ENCODE data around the gene SLCO4A1. TPM values are rescaled to one million over a fixed set of nuclear protein-coding genes. Genes with fewer than 3 reads are reported as not detected.

Gene SLCO4A1
- total and polyA plus RNA-seq, 2 of the 4 experiments (the other 2 are of a cell fraction) = 0.72 to 1.1 TPM

DNA sequence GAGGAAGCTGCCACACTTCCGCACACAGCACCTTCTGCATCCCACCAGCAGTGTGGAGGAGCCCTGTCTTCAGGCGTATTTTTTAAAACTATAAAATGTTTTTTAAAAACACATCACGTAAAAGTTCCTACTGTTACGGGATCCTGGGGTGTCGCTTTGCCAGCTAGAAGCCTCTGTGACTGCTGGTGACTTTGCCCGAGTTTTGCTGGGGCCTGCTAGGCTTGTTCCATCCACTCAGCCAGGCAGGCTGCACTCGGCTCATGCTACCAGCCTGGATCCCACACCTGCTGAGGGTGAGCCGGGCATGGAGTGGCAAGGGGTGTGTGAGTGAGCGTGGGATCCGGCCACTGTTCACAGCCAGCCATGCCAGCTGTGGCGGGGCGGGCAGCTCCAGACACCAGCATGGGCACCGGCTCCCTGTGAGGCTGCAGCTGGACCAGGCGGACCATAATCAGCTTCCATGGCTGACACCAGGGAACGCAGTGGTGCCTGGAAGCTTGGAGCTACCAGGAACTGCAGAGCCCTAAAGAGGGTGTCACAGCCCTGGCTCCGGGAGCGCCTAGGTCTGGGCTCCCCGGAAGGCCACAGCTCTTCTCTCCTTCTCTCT, 12.3 kb upstream of the SLCO4A1 start:
- H3K4ac ChIP-seq (ENCODE audit: low read depth, low read length) = no peak overlapping the region
- POLR2A ChIA-PET (ENCODE audit: unreplicated experiment) = no interaction called here
- no TSS peak for BruUV-seq (replicated peaks)
- no peak overlapping the region for H3K14ac ChIP-seq (replicated peaks; ENCODE audit: low read depth, low read length)
- TF ChIP-seq, protein P1, sequence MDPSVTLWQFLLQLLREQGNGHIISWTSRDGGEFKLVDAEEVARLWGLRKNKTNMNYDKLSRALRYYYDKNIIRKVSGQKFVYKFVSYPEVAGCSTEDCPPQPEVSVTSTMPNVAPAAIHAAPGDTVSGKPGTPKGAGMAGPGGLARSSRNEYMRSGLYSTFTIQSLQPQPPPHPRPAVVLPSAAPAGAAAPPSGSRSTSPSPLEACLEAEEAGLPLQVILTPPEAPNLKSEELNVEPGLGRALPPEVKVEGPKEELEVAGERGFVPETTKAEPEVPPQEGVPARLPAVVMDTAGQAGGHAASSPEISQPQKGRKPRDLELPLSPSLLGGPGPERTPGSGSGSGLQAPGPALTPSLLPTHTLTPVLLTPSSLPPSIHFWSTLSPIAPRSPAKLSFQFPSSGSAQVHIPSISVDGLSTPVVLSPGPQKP (IDR thresholded peaks at IDR 0.05; ENCODE audit: borderline replicate concordance, low read depth, low read length) = no peak
- TF ChIP-seq MAZ (IDR thresholded peaks at IDR 0.05; ENCODE audit: borderline replicate concordance, low read depth, low read length) (no peak), USF2 (IDR thresholded peaks at IDR 0.05; ENCODE audit: low read depth, low read length) (no peak), CHD1 (IDR thresholded peaks at IDR 0.05; ENCODE audit: low read depth, low read length) (no peak), MXI1 (IDR thresholded peaks at IDR 0.05; ENCODE audit: borderline replicate concordance, low read depth, low read length) (no peak), RFX5 (IDR thresholded peaks at IDR 0.05; ENCODE audit: low read depth, low read length) (no peak), CEBPB (IDR thresholded peaks at IDR 0.05; ENCODE audit: low read depth, low read length) (no peak), BHLHE40 (IDR thresholded peaks at IDR 0.05; ENCODE audit: low read depth, low read length) (no peak), SMC3 (IDR thresholded peaks at IDR 0.05; ENCODE audit: low read depth, low read length) (no peak)
- no peak overlapping the region for H2BK20ac ChIP-seq (ENCODE audit: low read depth, low read length)
- no peak overlapping the region for H4K8ac ChIP-seq (ENCODE audit: low read depth in 2 of 2, low read length in 2 of 2)
- H3K18ac ChIP-seq (ENCODE audit: low read depth, low read length) = no peak overlapping the region
- in situ Hi-C loops (cut with MboI; ENCODE audit: low sequenced_read_pairs) = no loop called here
- 96% methylated on average over 4 of the region's 18 CpGs; no CpG with 5 or more reads in 1 of the 2 experiments for WGBS, 2 experiments (ENCODE audit: extremely low coverage in 2 of 2, insufficient read length in 1 of 2)
- H3K9ac ChIP-seq (ENCODE audit: low read depth, low read length) = no peak overlapping the region
- ATAC-seq (ENCODE audit: low read depth) (no peak), DNase-seq (no peak)
- no peak overlapping the region for H3K56ac ChIP-seq (ENCODE audit: extremely low read depth, insufficient read depth, low read length)
- no peak overlapping the region for H2BK5ac ChIP-seq (ENCODE audit: low read depth, low read length, poor library complexity, severe bottlenecking)
- H3K27me3 ChIP-seq (ENCODE audit: control insufficient read depth, insufficient read depth, low read length) = peaks cover 35% of the 10 kb centered on the region
- H3K36me3 ChIP-seq (ENCODE audit: control insufficient read depth, insufficient read depth, low read length) = no peaks in the 10 kb centered on the region
- H3K27ac ChIP-seq (ENCODE audit: insufficient read depth, low read length) = no peak overlapping the region
- no peak overlapping the region for H2BK120ac ChIP-seq (ENCODE audit: low read depth, low read length)
- H3K4me3 ChIP-seq (ENCODE audit: insufficient read depth, low read depth, low read length) = no peak overlapping the region
- H4K91ac ChIP-seq (ENCODE audit: insufficient read depth, low read depth, low read length) = no peak overlapping the region
- H3K9me1 ChIP-seq (ENCODE audit: insufficient read depth, low read length) = no peaks in the 10 kb centered on the region
- H4K20me1 ChIP-seq (ENCODE audit: insufficient read depth, low read length) = no peaks in the 10 kb centered on the region
- H2AK9ac ChIP-seq (replicated peaks; ENCODE audit: low read depth, low read length, poor library complexity) = no peak overlapping the region
- no peak overlapping the region for H3K4me2 ChIP-seq (ENCODE audit: low read depth, low read length)
- no peak overlapping the region for H3K23ac ChIP-seq (ENCODE audit: low read depth, low read length)
- H2AK5ac ChIP-seq (ENCODE audit: low read depth, low read length) = no peak overlapping the region
- no peaks in the 10 kb centered on the region for H3K79me1 ChIP-seq (ENCODE audit: low read depth in 1 of 2, low read length in 2 of 2)
- intact Hi-C loops (cut with micrococcal nuclease) = no loop called here
- H3K4me1 ChIP-seq (ENCODE audit: control insufficient read depth, insufficient read depth, low read length) = peaks cover 5% of the 10 kb centered on the region
- dilution Hi-C loops (cut with HindIII; ENCODE audit: low sequenced_read_pairs, unreplicated experiment) = no loop called here
- no peak overlapping the region for H2BK15ac ChIP-seq (ENCODE audit: low read depth, low read length)
- H2AFZ ChIP-seq (replicated peaks; ENCODE audit: low read length, poor library complexity) = no peak overlapping the region
- CTCF ChIA-PET = no interaction called here
- no peaks in the 10 kb centered on the region for H3K9me3 ChIP-seq (ENCODE audit: control insufficient read depth, insufficient read depth, low read length)
- no peak overlapping the region for H4K5ac ChIP-seq (ENCODE audit: low read depth, low read length)

All from IMR-90 (cell line).